Lung (tissue), 12 donors: ENCODE results near the gene TEDC1. TPM values are rescaled to one million over a fixed set of nuclear protein-coding genes. Genes with fewer than 3 reads are reported as not detected.
A peak's percentile ranks its signal among the peaks of the same experiment; 100 is the strongest.

Source experiments
- ATAC-seq: fragments of 200-7000 bp; cut with Tn5 transposase; one replicate; pipeline ENCODE4 v1.9.1; 2020; ENCODE audit warnings: moderate number of reproducible peaks; ENCODE audit not compliant: insufficient read depth, low FRiP score
- DNase-seq, 3 donors: peaks; one replicate each; pipeline ENCODE4 v3.0.0-alpha.2; 2013 to 2017
- H3K27ac ChIP-seq, 2 donors: one replicate each; pipeline ENCODE4 v1.5.1; 2013; ENCODE audit warnings: mild to moderate bottlenecking in 2 of 2, moderate library complexity in 2 of 2, control low read depth in 1 of 2, inconsistent platforms in 1 of 2, low read depth in 1 of 2, low read length in 1 of 2
- H3K27me3 ChIP-seq, 3 donors: one replicate each; pipeline ENCODE4 v1.5.1; 2013; ENCODE audit warnings: low read length in 2 of 3; ENCODE audit not compliant: control insufficient read depth in 3 of 3, insufficient read depth in 3 of 3
- H3K36me3 ChIP-seq, 4 donors: one replicate each; pipeline ENCODE4 v1.5.1; 2013; ENCODE audit warnings: low read length in 4 of 4, mild to moderate bottlenecking in 1 of 4, moderate library complexity in 1 of 4; ENCODE audit not compliant: control insufficient read depth in 4 of 4, insufficient read depth in 4 of 4
- H3K4me1 ChIP-seq, 5 donors: one replicate each; pipeline ENCODE4 v1.5.1; 2013; ENCODE audit warnings: low read length in 5 of 5, mild to moderate bottlenecking in 2 of 5, moderate library complexity in 1 of 5; ENCODE audit not compliant: control insufficient read depth in 5 of 5, insufficient read depth in 5 of 5
- H3K4me3 ChIP-seq: one replicate; pipeline ENCODE4 v1.5.1; 2013; ENCODE audit warnings: mild to moderate bottlenecking, control low read depth, moderate library complexity
- H3K9ac ChIP-seq, 2 donors: one replicate each; pipeline ENCODE4 v1.5.1; 2013; ENCODE audit warnings: low read length in 2 of 2, control low read depth in 1 of 2; ENCODE audit not compliant: insufficient read depth in 1 of 2
- H3K9me3 ChIP-seq, 4 donors: one replicate each; pipeline ENCODE4 v1.5.1; 2013; ENCODE audit warnings: low read length in 3 of 4, mild to moderate bottlenecking in 1 of 4, moderate library complexity in 1 of 4; ENCODE audit not compliant: control insufficient read depth in 4 of 4, insufficient read depth in 3 of 4
- WGBS, 2 donors: extraction: QIAGEN DNeasy Blood & Tissue Kit; methylation state at CpG; one replicate each; pipeline ENCODE4 v1.1.7; 2013; 5-methylcytosine and 5-hydroxymethylcytosine counted together
- polyA plus RNA-seq, 2 donors: library from polyadenylated mRNA; stranded (reverse); fragments of 200-250 nt; gene quantifications; one replicate each; pipeline ENCODE4 v1.2.1, GENCODE V29; 2013
- total RNA-seq, 2 donors: library from RNA; depleted of rRNA in 1 of 2; stranded (reverse); fragments of >200 nt in 1 of 2; gene quantifications; one replicate each; pipeline ENCODE4 v1.2.1, GENCODE V29; 2014 to 2021
- TF ChIP-seq, protein P1 (sequence below): IDR thresholded peaks from 2 replicates; pipeline ENCODE4 v1.5.1; 2012; ENCODE audit warnings: mild to moderate bottlenecking; ENCODE audit errors: control extremely low read depth, extremely low read depth
- donor health status: control.
- donor health status: control.
- donor health status: Bipolar disorder and iron deficiency.
- donor health status: healthy.
- donor health status: DM: yes; HTN: yes; CAD: no.

Gene TEDC1
- total and polyA plus RNA-seq, 4 donors: 5.8 to 20.8 (median 14.4) TPM

DNA sequence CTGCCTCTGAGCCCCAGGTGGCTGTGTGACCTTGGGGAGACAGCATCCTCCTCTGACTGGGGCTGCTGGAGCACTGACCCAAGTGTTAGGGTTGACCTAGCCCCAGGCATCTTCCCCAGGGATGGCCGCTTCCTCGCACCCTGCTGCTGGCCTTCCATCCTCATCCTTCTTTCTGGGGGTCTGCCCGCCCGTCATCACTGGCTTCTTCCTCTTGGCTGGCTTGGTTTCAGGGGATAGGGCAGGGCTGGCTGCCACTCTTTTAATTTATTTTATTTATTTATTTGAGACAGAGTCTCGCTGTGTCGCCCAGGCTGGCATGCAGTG is 3.5 kb downstream of the TEDC1 start:
- Histone ChIP-seq H3K36me3 (peaks cover 0 to 6% (median 1%) of the 10 kb centered on the region in 4 donors), H3K27ac (no peak overlapping the region), H3K4me1 (peaks cover 0 to 3% (median 2%) of the 10 kb centered on the region in 5 donors), H3K9ac (no peak overlapping the region), H3K4me3 (no peak overlapping the region), H3K9me3 (no peaks in the 10 kb centered on the region), H3K27me3 (no peaks in the 10 kb centered on the region)
- 99% methylated on average over 6 of the region's 6 CpGs for WGBS, 2 donors
- no peak for DNase-seq
- TF ChIP-seq, protein P1, sequence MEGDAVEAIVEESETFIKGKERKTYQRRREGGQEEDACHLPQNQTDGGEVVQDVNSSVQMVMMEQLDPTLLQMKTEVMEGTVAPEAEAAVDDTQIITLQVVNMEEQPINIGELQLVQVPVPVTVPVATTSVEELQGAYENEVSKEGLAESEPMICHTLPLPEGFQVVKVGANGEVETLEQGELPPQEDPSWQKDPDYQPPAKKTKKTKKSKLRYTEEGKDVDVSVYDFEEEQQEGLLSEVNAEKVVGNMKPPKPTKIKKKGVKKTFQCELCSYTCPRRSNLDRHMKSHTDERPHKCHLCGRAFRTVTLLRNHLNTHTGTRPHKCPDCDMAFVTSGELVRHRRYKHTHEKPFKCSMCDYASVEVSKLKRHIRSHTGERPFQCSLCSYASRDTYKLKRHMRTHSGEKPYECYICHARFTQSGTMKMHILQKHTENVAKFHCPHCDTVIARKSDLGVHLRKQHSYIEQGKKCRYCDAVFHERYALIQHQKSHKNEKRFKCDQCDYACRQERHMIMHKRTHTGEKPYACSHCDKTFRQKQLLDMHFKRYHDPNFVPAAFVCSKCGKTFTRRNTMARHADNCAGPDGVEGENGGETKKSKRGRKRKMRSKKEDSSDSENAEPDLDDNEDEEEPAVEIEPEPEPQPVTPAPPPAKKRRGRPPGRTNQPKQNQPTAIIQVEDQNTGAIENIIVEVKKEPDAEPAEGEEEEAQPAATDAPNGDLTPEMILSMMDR: no peak
- no peak for ATAC-seq

GRCh38 chr14:105495101-105495989 is 4.3 kb downstream of the TEDC1 start:
- 91 to 93% methylated on average over 18 of the region's 18 CpGs for whole genome bisulfite sequencing, 2 donors
- ATAC-seq: no peak
- DNase-seq: peak in 1 of 3 donors; percentile 11

GRCh38 chr14:105495990-105496830 is 5.2 kb downstream of the TEDC1 start:
- H3K36me3 ChIP-seq: peaks cover 0 to 6% (median 1%) of the 10 kb centered on the region in 4 donors
- no peak overlapping the region for H3K9ac ChIP-seq
- no peak overlapping the region for H3K4me3 ChIP-seq
- TF ChIP-seq, protein P1: no peak
- ATAC-seq: no peak
- H3K27me3 ChIP-seq: no peaks in the 10 kb centered on the region
- DNase-seq: no peak
- no peak overlapping the region for H3K27ac ChIP-seq
- peaks cover 0 to 3% (median 0%) of the 10 kb centered on the region in 5 donors for H3K4me1 ChIP-seq
- 90 to 93% methylated on average over 18 of the region's 18 CpGs for WGBS, 2 donors
- H3K9me3 ChIP-seq: no peaks in the 10 kb centered on the region

More at GRCh38 chr14:105495101-105495989, 4.3 kb downstream of the TEDC1 start:
- no peak overlapping the region for H3K27ac ChIP-seq
- TF ChIP-seq, protein P1: no peak
- peaks cover 0 to 6% (median 1%) of the 10 kb centered on the region in 4 donors for H3K36me3 ChIP-seq
- H3K9ac ChIP-seq: no peak overlapping the region
- H3K27me3 ChIP-seq: no peaks in the 10 kb centered on the region
- peaks cover 0 to 3% (median 0%) of the 10 kb centered on the region in 5 donors for H3K4me1 ChIP-seq
- H3K4me3 ChIP-seq: no peak overlapping the region
- no peaks in the 10 kb centered on the region for H3K9me3 ChIP-seq
